GM18502 (cell line): Measurements from ENCODE around the gene IL11RA.
"Not testable (repeated sequence)": the region's sequence is repeated elsewhere in the genome, so short reads cannot be mapped to it uniquely, and the experiment has no call there.

Experiments used
- ATAC-seq: cut with Tn5 transposase; IDR thresholded peaks from one replicate; pipeline ENCODE4 v1.9.1; 2021; ENCODE audit warnings: mild to moderate bottlenecking; ENCODE audit not compliant: unreplicated experiment, poor library complexity

IL11RA gene

GRCh38 chr9:34628656-34629490 is 23.1 kb upstream of the IL11RA start, which contains the start of gene ARID3C:
Gene ARID3C (minus strand): TSS chr9:34629066. CDS start chr9:34628014, 1,052 bp downstream.
- no peak for ATAC-seq

GRCh38 chr9:34629491-34629808 is 22.5 kb upstream of the IL11RA start:
- no peak for ATAC-seq

DNA sequence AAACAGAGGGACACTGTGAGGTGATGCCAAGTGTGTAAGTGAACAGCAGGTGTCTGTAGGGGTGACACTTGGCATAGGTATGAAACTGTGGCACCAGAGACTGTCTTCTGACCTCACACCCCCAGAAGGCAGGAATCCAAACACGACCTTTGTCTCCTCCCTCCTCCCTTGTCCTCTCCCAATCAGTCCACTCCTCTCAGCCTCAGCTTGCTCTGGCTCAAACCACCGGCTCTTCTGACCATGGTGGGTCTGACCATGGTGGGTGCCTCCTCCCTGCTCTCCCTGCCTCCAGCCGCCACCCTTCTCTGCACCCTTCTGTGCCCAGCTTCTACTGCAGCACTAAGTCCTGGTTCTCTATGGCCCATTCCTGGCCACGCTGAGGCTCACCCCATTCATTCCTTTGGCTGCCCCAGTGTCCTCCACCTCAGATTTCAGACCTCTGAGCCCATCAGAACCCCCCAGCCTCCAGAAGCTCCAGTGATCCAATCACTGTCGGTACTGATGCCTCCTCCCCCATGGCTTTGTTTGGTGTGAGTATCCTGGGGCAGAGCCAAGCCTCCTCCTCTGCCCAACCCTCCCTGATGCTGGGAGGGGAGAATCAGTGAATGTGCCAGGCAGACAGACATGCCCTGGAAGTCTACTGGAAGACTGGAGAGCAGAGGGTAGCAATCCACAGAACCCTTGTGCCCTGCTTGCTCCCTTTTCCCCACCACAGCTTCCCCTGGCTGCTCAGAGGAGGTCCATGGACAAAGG is 21.4 kb upstream of the IL11RA start:
- ATAC-seq, result no peak

GRCh38 chr9:34633166-34633565 is 18.8 kb upstream of the IL11RA start:
- no peak for ATAC-seq

- ATAC-seq, result no peak
These were observed 18.0 kb upstream of the IL11RA start for GRCh38 chr9:34633851-34634550.

- no peak for ATAC-seq
These were observed 17.3 kb upstream of the IL11RA start for GRCh38 chr9:34634551-34635248.

DNA sequence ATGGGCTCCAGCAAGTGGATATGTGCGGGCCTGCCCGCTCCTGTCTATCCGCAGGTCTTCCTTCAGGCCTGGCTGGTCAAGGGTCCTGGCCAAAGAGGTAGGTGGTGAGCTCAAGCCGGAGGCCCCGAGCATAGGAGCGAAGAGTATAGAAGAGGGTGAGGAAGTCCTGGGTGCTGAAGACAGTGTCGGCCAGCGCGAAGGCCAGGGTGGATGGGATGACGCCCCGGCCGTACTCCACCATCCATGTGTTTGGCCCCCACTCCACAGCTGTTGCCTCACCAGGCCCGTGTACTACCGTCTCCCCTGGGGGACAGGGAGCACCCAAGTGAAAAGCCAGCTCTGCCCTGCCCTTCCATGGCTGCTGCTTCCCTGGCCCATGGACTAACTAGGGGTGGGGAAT is 16.4 kb upstream of the IL11RA start:
- no peak for ATAC-seq

DNA sequence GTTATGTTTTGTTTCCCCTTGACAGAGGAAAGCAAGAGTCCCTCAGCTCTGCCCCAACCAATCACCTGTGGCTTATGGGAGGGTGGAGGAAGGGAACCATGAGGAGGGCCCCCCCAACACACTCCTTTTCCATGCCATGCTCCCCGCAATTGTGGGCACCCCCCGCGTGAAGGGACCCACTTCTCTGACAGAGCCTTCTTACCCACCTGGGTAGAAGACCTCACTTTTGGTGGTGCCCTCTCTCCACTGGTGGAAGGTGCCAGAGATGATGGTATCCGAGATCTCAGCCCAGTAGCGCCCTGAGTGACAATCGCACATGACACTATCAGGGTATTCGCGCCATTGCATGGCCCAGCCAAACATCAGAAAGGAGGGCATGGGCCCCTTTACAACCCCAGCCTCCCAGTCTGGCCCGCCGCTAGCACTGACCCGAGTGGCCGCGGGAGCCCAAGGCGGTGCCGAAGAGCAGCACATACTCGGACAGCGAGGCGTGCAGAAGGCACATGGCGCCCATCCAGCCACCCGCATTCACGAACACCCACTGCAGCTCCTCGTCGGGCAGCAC is 15.1 kb upstream of the IL11RA start:
- no peak for ATAC-seq

DNA sequence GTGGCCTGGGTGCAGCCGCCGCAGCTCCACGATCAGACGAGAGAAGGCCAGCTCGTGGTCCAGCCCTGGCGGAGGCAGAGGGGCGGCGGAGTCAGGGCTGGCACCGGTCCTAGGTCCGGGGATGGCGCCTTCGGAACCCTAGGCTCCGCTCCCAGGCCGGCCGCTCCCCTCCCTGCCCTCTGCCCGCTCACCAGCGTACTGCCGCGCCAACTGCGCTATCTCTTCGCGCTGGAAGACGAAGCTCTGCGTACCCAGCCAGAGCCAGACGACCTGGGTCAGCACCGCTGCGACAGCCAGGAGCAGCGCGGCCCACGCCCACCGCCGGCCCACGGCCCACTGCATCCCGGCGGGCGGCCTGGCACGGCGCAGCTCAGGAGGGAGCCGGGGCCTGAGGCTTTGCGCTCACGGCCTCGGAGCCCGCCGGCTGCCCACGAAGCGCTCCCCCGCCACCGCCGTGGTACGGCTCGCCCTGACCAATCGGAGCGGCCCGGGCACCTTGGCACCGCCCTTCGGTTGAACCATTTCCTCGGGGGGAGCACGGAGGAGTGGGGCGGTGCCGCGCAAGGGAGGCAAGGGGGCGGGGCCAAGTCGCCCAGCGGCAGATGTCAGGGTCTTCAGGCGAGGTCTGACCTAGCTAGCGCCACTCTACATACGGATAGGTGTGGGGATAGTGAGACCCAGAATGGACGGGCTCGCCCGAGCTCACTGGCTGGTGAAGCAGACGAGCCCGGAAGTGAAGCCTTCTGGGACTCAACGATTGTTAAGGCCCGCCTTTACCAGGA is 14.4 kb upstream of the IL11RA start, which contains the start of gene SIGMAR1:
SIGMAR1 (minus strand) TSS at position 432 of the 782 bp plus-strand sequence; CDS start at position 342, 90 bp downstream.
- peak; percentile 93 for ATAC-seq

DNA sequence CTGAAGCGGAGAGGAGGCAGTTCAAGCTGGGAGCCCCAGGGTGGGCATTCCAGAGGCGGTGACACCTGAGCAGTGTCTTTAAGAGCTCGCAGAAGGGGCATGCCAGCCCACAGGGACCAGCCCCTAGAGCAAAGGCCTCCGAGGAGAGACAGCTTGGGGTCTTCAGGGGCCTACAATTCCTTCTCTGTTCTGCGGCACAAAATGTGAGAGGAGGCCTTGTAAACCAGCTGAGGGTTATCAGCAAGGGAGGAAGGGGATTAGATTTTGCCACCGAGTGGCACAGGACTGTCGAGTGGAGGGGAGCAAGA is 13.9 kb upstream of the IL11RA start:
- ATAC-seq, result no peak

DNA sequence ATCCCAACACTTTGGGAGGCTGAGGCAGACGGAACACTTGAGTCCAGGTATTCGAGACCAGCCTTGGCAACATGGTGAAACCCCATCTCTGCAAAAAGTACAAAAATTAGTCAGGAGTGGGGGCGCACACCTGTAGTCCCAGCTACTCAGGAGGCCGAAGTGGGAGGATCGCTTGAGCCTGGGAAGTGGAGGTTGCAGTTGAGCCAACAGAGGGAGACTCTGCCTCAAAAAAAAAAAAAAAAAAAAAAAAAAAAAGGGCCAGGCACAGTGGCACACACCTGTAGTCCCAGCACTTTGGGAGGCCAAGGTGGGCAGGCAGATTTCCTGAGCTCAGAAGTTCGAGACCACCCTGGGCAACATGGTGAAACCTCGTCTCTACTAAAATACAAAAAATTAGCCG is 12.7 kb upstream of the IL11RA start:
- ATAC-seq, result not testable (repeated sequence)

GRCh38 chr9:34642679-34643078 is 9.3 kb upstream of the IL11RA start:
- no peak for ATAC-seq

GRCh38 chr9:34644766-34645314 is 7.1 kb upstream of the IL11RA start:
- no peak for ATAC-seq

DNA sequence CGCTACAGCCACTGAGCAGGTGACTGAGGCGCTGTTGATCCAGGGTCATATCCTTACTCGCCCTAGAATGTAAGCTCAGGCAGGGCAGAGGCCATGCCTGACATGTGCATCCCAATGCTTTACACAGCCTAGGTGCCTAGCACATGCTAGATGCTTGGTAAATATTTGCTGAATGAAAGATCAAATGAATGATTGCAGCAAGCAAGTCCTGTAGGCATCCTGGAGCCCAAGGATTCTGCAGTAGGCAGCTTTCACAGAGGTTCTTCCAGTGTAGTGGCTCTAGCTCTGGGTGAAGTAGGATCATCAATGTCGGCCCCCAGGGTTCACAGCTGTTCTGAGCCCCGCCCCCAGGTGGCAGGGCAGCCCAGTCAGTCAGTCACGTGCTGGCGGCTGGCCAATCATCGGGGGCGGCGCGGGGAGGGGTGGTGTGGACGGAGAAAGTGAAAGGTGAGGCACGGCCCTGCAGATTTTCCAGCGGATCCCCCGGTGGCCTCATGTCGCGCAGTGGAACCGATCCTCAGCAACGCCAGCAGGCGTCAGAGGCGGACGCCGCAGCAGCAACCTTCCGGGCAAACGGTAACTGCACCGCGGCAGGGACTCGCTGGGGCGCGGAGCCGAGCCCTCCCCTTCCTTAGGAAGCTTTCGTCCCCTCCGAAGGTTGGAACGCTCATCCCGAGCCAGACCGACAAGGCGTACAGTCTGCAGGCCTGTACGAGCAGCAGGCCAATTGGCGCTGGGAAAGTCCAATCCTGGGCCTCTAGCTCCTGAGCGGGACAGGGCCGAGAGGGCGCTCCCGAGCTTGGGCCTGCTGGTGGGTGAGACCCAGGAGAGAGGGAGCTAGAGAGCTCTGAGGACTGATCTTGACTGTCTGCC is 5.5 kb upstream of the IL11RA start, which contains the start of gene GALT:
GALT (plus strand) TSS at position 465 of the 873 bp plus-strand sequence; CDS start at position 495, 30 bp downstream.
- peak; percentile 88 for ATAC-seq

DNA sequence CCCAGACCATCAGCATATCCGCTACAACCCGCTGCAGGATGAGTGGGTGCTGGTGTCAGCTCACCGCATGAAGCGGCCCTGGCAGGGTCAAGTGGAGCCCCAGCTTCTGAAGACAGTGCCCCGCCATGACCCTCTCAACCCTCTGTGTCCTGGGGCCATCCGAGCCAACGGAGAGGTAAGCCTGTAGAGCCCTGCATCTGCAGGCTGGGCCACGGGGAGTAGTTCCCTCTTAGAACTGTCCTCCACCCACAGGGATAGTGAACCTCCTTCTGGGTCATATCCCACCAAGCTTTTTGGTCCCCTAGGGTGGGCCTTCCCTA is 4.9 kb upstream of the IL11RA start:
- no peak for ATAC-seq

- ATAC-seq, result no peak
These were observed 4.3 kb upstream of the IL11RA start for GRCh38 chr9:34647651-34648050.

DNA sequence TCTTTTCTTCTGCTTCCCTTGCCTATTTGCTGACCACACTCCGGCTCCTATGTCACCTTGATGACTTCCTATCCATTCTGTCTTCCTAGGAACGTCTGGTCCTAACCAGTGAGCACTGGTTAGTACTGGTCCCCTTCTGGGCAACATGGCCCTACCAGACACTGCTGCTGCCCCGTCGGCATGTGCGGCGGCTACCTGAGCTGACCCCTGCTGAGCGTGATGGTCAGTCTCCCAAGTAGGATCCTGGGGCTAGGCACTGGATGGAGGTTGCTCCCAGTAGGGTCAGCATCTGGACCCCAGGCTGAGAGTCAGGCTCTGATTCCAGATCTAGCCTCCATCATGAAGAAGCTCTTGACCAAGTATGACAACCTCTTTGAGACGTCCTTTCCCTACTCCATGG is 3.3 kb upstream of the IL11RA start:
- no peak for ATAC-seq

DNA sequence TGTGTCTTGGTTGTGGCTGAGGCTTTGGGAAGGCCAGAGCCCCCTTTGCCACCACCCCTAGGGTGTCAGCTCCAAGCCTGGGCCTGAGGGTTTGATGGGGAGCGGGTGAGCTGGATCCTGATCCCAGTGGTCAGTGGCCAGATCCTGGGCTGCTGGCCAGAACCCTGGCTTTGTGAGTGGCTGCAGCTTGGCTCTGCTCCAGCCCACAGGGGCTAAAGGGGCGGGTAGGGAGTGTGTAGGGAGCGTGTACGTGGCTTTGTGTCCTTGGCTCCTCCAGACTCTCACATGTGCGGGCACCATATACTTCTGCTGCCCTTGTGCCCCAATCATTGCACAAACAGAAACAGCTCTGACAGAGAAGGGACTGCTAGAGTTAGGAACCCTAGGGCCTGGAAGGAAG is 1.2 kb upstream of the IL11RA start:
- ATAC-seq, result no peak
